Tibial artery (tissue), 4 donors: ENCODE data around the gene DNAJA3.

Experiments used
- DNase-seq, 2 donors: peaks; one replicate each; pipeline ENCODE4 v3.0.0-alpha.2; 2019
- H3K27ac ChIP-seq, 2 donors: fragments of 200-600 bp; sonication (generic) in 1 of 2; 1 replicate in 1 of 2; 2 replicates in 1 of 2; pipeline ENCODE4 v1.5.1; 2018 to 2019; ENCODE audit warnings: mild to moderate bottlenecking in 1 of 2
- H3K27me3 ChIP-seq, 2 donors: fragments of 200-600 bp; sonication (generic) in 1 of 2; one replicate each; pipeline versions ENCODE4 v1.5.1 to v1.6.0; 2016 to 2019
- H3K36me3 ChIP-seq, 3 donors: fragments of 200-600 bp; sonication (generic) in 2 of 3; one replicate each; pipeline ENCODE4 v1.5.1; 2016 to 2019; ENCODE audit warnings: mild to moderate bottlenecking in 2 of 3
- H3K4me1 ChIP-seq, 4 donors: fragments of 200-600 bp; sonication (generic) in 2 of 4; 1 replicate in 3 of 4; 2 replicates in 1 of 4; pipeline ENCODE4 v1.5.1; 2016 to 2019
- H3K4me3 ChIP-seq, 2 donors: fragments of 200-600 bp; sonication (generic) in 1 of 2; 1 replicate in 1 of 2; 2 replicates in 1 of 2; pipeline ENCODE4 v1.5.1; 2018 to 2019; ENCODE audit warnings: mild to moderate bottlenecking in 2 of 2
- H3K9me3 ChIP-seq, 3 donors: fragments of 200-600 bp; sonication (generic) in 1 of 3; one replicate each; pipeline ENCODE4 v1.5.1; 2016 to 2019
- CTCF ChIP-seq, 2 experiments: fragments of 200-600 bp in 1 of 2; fragments of 450-650 bp in 1 of 2; IDR thresholded peaks; one replicate each; pipeline ENCODE4 v1.5.1; 2017 to 2019; ENCODE audit warnings: antibody characterized with exemption in 2 of 2, mild to moderate bottlenecking in 1 of 2, moderate library complexity in 1 of 2
- intact Hi-C: fragments of 100-400 bp; cut with DNase I; formaldehyde crosslinking; loops from one replicate; pipeline ENCODE4 v1.15.0; 2023; ENCODE audit warnings: low total_unique reads

DNAJA3 gene

GRCh38 chr16:4433228-4433627 is 7.6 kb downstream of the DNAJA3 start:
- H3K4me3 ChIP-seq, result no peak overlapping the region
- H3K27me3 ChIP-seq, result no peaks in the 10 kb centered on the region
- intact Hi-C loops, result no loop called here
- H3K4me1 ChIP-seq, result no peaks in the 10 kb centered on the region
- no peak overlapping the region for H3K27ac ChIP-seq
- TF ChIP-seq CTCF (IDR thresholded peaks at IDR 0.05), result no peak
- H3K36me3 ChIP-seq, result peaks cover 26 to 56% (median 45%) of the 10 kb centered on the region in 3 donors
- no peaks in the 10 kb centered on the region for H3K9me3 ChIP-seq
- no peak for DNase-seq

- Histone ChIP-seq H3K27ac (no peak overlapping the region), H3K9me3 (no peaks in the 10 kb centered on the region), H3K4me1 (no peaks in the 10 kb centered on the region), H3K4me3 (no peak overlapping the region), H3K27me3 (no peaks in the 10 kb centered on the region), H3K36me3 (peaks cover 36 to 66% (median 52%) of the 10 kb centered on the region in 3 donors)
- no peak for TF ChIP-seq CTCF (IDR thresholded peaks at IDR 0.05)
- intact Hi-C loops, result no loop called here
- no peak for DNase-seq
Observed at GRCh38 chr16:4433914-4434787, 8.5 kb downstream of the DNAJA3 start.

GRCh38 chr16:4435337-4436067 is 9.8 kb downstream of the DNAJA3 start:
- peaks cover 45 to 79% (median 66%) of the 10 kb centered on the region in 3 donors for H3K36me3 ChIP-seq

GRCh38 chr16:4437366-4437765 is 11.7 kb downstream of the DNAJA3 start:
- H3K4me3 ChIP-seq, result no peak overlapping the region
- DNase-seq, result no peak
- H3K27ac ChIP-seq, result no peak overlapping the region
- H3K4me1 ChIP-seq, result no peaks in the 10 kb centered on the region
- H3K36me3 ChIP-seq, result peaks cover 62 to 81% (median 78%) of the 10 kb centered on the region in 3 donors
- H3K27me3 ChIP-seq, result no peaks in the 10 kb centered on the region
- intact Hi-C loops, result no loop called here
- H3K9me3 ChIP-seq, result no peaks in the 10 kb centered on the region
- no peak for TF ChIP-seq CTCF (IDR thresholded peaks at IDR 0.05)

More at GRCh38 chr16:4435337-4436067, 9.8 kb downstream of the DNAJA3 start:
- H3K27ac ChIP-seq, result no peak overlapping the region
- DNase-seq, result no peak
- no peaks in the 10 kb centered on the region for H3K4me1 ChIP-seq
- no peak for TF ChIP-seq CTCF (IDR thresholded peaks at IDR 0.05)
- H3K4me3 ChIP-seq, result no peak overlapping the region
- no peaks in the 10 kb centered on the region for H3K27me3 ChIP-seq
- H3K9me3 ChIP-seq, result no peaks in the 10 kb centered on the region
- intact Hi-C loops, result no loop called here

- H3K36me3 ChIP-seq, result peaks cover 91 to 100% (median 96%) of the 10 kb centered on the region in 3 donors
- TF ChIP-seq CTCF (IDR thresholded peaks at IDR 0.05), result no peak
- intact Hi-C loops, result no loop called here
- no peaks in the 10 kb centered on the region for H3K27me3 ChIP-seq
- DNase-seq, result no peak
- no peaks in the 10 kb centered on the region for H3K9me3 ChIP-seq
- H3K4me3 ChIP-seq, result no peak overlapping the region
- no peaks in the 10 kb centered on the region for H3K4me1 ChIP-seq
- H3K27ac ChIP-seq, result no peak overlapping the region
Observed at GRCh38 chr16:4442371-4442770, 16.7 kb downstream of the DNAJA3 start.
